ENCODE measurements around the gene PIK3CA. TPM values are rescaled to one million over a fixed set of nuclear protein-coding genes. Genes with fewer than 3 reads are reported as not detected.

PIK3CA gene
- total RNA-seq, 1 experiment from 2014 or later, result 22.7 TPM

DNA sequence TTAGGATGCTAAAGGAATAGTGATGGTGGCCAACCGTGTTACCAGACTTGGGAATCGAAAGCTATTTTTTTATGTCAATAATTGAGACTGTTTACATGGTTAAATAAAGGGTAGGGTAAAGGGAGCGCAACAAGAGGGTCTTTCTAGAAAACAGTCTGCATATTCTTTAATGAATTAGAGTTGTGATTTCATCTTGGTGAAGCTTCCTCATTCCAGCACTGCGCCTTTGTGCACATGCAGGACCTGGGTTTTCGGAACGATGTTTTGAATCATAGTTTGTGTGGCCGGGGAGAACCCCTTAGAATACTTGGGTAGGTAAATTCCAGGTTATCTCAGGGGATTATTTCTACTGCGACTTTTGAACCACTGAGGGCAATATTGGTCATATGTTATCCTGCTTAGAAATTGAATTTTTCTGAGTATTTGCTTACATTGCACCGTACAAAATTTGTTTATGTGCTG lies 1.3 kb downstream of the PIK3CA start:
- peak; percentile 70 for DNase-seq
- peak overlapping the region; percentile 73; the same call in 1 of the 2 replicates for H2AFZ ChIP-seq (ENCODE audit: low read length)
- H3K79me2 ChIP-seq (ENCODE audit: low read length), result peaks cover 58% of the 10 kb centered on the region
- no peaks in the 10 kb centered on the region for H3K9me2 ChIP-seq (replicated peaks; ENCODE audit: insufficient read depth, low read length)
- H3K4me3 ChIP-seq (ENCODE audit: low read length), result peak overlapping the region; percentile 71
- H3K36me3 ChIP-seq (ENCODE audit: insufficient read depth, low read length), result no peaks in the 10 kb centered on the region
- no peaks in the 10 kb centered on the region; the same call in 1 of the 2 replicates for H3K27me3 ChIP-seq (ENCODE audit: low read length)
- H3K9me3 ChIP-seq (ENCODE audit: low read length), result no peaks in the 10 kb centered on the region
- H3K9ac ChIP-seq (ENCODE audit: low read length), result peak overlapping the region; percentile 90
- H3K4me1 ChIP-seq (ENCODE audit: low read length), result peaks cover 22% of the 10 kb centered on the region
- H4K20me1 ChIP-seq (ENCODE audit: insufficient read depth, low read depth, low read length), result peaks cover 37% of the 10 kb centered on the region
- H3K4me2 ChIP-seq (ENCODE audit: low read depth, low read length, poor library complexity, severe bottlenecking), result peak overlapping the region; percentile 100
- no peak overlapping the region for H3K27ac ChIP-seq (ENCODE audit: low read length)

DNA sequence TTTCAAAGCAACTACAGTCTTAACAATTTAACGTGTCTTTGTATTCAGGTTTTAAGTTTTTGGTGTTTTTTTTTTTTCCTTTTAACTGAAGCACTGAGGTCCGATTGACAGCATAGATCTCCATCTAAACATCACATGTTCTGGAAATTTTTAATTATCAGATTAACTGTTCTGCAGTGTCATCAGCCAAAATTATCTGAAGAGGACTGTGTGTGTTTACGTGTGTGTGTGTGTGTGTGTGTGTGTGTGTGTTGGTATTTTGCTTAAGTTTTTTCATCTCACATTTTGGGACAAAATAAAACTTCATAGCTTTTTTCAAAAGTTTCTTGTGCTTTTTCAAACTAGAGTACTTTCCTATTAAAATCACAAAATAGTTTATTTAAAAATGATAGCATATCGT lies 1.8 kb downstream of the PIK3CA start:
- peaks cover 60% of the 10 kb centered on the region for H3K79me2 ChIP-seq (ENCODE audit: low read length)
- no peaks in the 10 kb centered on the region for H3K9me2 ChIP-seq (replicated peaks; ENCODE audit: insufficient read depth, low read length)
- H3K9ac ChIP-seq (ENCODE audit: low read length), result peak overlapping the region; percentile 90
- H3K4me1 ChIP-seq (ENCODE audit: low read length), result peaks cover 22% of the 10 kb centered on the region
- no peak overlapping the region for H3K27ac ChIP-seq (ENCODE audit: low read length)
- no peaks in the 10 kb centered on the region for H3K36me3 ChIP-seq (ENCODE audit: insufficient read depth, low read length)
- DNase-seq, result no peak
- H3K4me3 ChIP-seq (ENCODE audit: low read length), result peak overlapping the region; percentile 71
- no peak overlapping the region for H2AFZ ChIP-seq (ENCODE audit: low read length)
- no peaks in the 10 kb centered on the region for H3K9me3 ChIP-seq (ENCODE audit: low read length)
- H4K20me1 ChIP-seq (ENCODE audit: insufficient read depth, low read depth, low read length), result peaks cover 37% of the 10 kb centered on the region
- H3K4me2 ChIP-seq (ENCODE audit: low read depth, low read length, poor library complexity, severe bottlenecking), result peak overlapping the region; percentile 100
- H3K27me3 ChIP-seq (ENCODE audit: low read length), result no peaks in the 10 kb centered on the region; the same call in 1 of the 2 replicates

- H3K4me1 ChIP-seq (ENCODE audit: low read length), result peaks cover 22% of the 10 kb centered on the region
- peaks cover 65% of the 10 kb centered on the region for H3K79me2 ChIP-seq (ENCODE audit: low read length)
- DNase-seq, result no peak
- no peaks in the 10 kb centered on the region for H3K9me2 ChIP-seq (replicated peaks; ENCODE audit: insufficient read depth, low read length)
- no peak overlapping the region for H3K9ac ChIP-seq (ENCODE audit: low read length)
- H3K4me3 ChIP-seq (ENCODE audit: low read length), result no peak overlapping the region
- peak overlapping the region; percentile 100 for H3K4me2 ChIP-seq (ENCODE audit: low read depth, low read length, poor library complexity, severe bottlenecking)
- no peaks in the 10 kb centered on the region for H3K36me3 ChIP-seq (ENCODE audit: insufficient read depth, low read length)
- no peak overlapping the region for H2AFZ ChIP-seq (ENCODE audit: low read length)
- no peaks in the 10 kb centered on the region; the same call in 1 of the 2 replicates for H3K27me3 ChIP-seq (ENCODE audit: low read length)
- H3K27ac ChIP-seq (ENCODE audit: low read length), result no peak overlapping the region
- H4K20me1 ChIP-seq (ENCODE audit: insufficient read depth, low read depth, low read length), result peaks cover 37% of the 10 kb centered on the region
- no peaks in the 10 kb centered on the region for H3K9me3 ChIP-seq (ENCODE audit: low read length)
Observed at GRCh38 chr3:179150610-179151009, 2.5 kb downstream of the PIK3CA start.

GRCh38 chr3:179151474-179151873 lies 3.3 kb downstream of the PIK3CA start:
- H4K20me1 ChIP-seq (ENCODE audit: insufficient read depth, low read depth, low read length), result peaks cover 37% of the 10 kb centered on the region
- no peak for DNase-seq
- H3K36me3 ChIP-seq (ENCODE audit: insufficient read depth, low read length), result no peaks in the 10 kb centered on the region
- H3K79me2 ChIP-seq (ENCODE audit: low read length), result peaks cover 74% of the 10 kb centered on the region
- no peaks in the 10 kb centered on the region; the same call in 1 of the 2 replicates for H3K27me3 ChIP-seq (ENCODE audit: low read length)
- no peak overlapping the region for H3K9ac ChIP-seq (ENCODE audit: low read length)
- no peak overlapping the region for H3K4me2 ChIP-seq (ENCODE audit: low read depth, low read length, poor library complexity, severe bottlenecking)
- H3K9me3 ChIP-seq (ENCODE audit: low read length), result no peaks in the 10 kb centered on the region
- no peak overlapping the region for H3K27ac ChIP-seq (ENCODE audit: low read length)
- no peak overlapping the region for H2AFZ ChIP-seq (ENCODE audit: low read length)
- no peak overlapping the region for H3K4me3 ChIP-seq (ENCODE audit: low read length)
- H3K4me1 ChIP-seq (ENCODE audit: low read length), result peaks cover 22% of the 10 kb centered on the region
- no peaks in the 10 kb centered on the region for H3K9me2 ChIP-seq (replicated peaks; ENCODE audit: insufficient read depth, low read length)

- no peaks in the 10 kb centered on the region for H3K4me1 ChIP-seq (ENCODE audit: low read length)
- H4K20me1 ChIP-seq (ENCODE audit: insufficient read depth, low read depth, low read length), result peaks cover 37% of the 10 kb centered on the region
- H3K27ac ChIP-seq (ENCODE audit: low read length), result no peak overlapping the region
- no peak overlapping the region for H2AFZ ChIP-seq (ENCODE audit: low read length)
- no peaks in the 10 kb centered on the region for H3K9me3 ChIP-seq (ENCODE audit: low read length)
- no peaks in the 10 kb centered on the region; the same call in 1 of the 2 replicates for H3K27me3 ChIP-seq (ENCODE audit: low read length)
- no peak overlapping the region for H3K4me3 ChIP-seq (ENCODE audit: low read length)
- no peak overlapping the region for H3K9ac ChIP-seq (ENCODE audit: low read length)
- H3K36me3 ChIP-seq (ENCODE audit: insufficient read depth, low read length), result no peaks in the 10 kb centered on the region
- peaks cover 92% of the 10 kb centered on the region for H3K79me2 ChIP-seq (ENCODE audit: low read length)
- no peak for DNase-seq
- no peak overlapping the region for H3K4me2 ChIP-seq (ENCODE audit: low read depth, low read length, poor library complexity, severe bottlenecking)
- H3K9me2 ChIP-seq (replicated peaks; ENCODE audit: insufficient read depth, low read length), result no peaks in the 10 kb centered on the region
Observed at GRCh38 chr3:179156170-179156569, 8.0 kb downstream of the PIK3CA start.

DNA sequence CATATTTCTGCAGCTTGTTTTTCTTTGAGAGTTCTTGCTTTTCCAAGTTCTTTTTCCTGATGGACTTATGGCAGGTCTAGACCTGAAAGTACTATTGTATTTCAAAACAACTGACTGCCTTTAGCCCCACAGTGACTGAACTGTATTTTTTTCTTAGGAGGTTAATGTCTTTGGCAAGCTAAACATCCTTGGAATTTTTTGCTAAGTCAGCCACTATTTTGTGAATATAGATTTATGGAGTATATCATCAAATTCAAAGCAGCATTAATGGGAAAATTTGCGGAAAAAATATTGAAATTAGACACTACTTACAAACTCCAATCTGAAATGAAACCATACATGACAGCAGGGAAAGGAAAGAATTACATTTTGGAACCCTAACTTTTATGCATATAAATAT lies 8.6 kb downstream of the PIK3CA start:
- Histone ChIP-seq H3K4me2 (ENCODE audit: low read depth, low read length, poor library complexity, severe bottlenecking) (no peak overlapping the region), H3K36me3 (ENCODE audit: insufficient read depth, low read length) (no peaks in the 10 kb centered on the region), H3K27ac (ENCODE audit: low read length) (no peak overlapping the region), H3K79me2 (ENCODE audit: low read length) (peaks cover 86% of the 10 kb centered on the region), H3K9me2 (replicated peaks; ENCODE audit: insufficient read depth, low read length) (no peaks in the 10 kb centered on the region), H3K27me3 (ENCODE audit: low read length) (no peaks in the 10 kb centered on the region), H3K4me1 (ENCODE audit: low read length) (no peaks in the 10 kb centered on the region), H3K9me3 (ENCODE audit: low read length) (no peaks in the 10 kb centered on the region), H3K4me3 (ENCODE audit: low read length) (no peak overlapping the region), H4K20me1 (ENCODE audit: insufficient read depth, low read depth, low read length) (peaks cover 31% of the 10 kb centered on the region), H2AFZ (ENCODE audit: low read length) (no peak overlapping the region), H3K9ac (ENCODE audit: low read length) (no peak overlapping the region)
- DNase-seq, result no peak

- Histone ChIP-seq H3K4me1 (ENCODE audit: low read length) (peaks cover 5% of the 10 kb centered on the region), H3K9ac (ENCODE audit: low read length) (no peak overlapping the region), H4K20me1 (ENCODE audit: insufficient read depth, low read depth, low read length) (peaks cover 20% of the 10 kb centered on the region), H3K4me3 (ENCODE audit: low read length) (no peak overlapping the region), H3K27ac (ENCODE audit: low read length) (no peak overlapping the region), H3K36me3 (ENCODE audit: insufficient read depth, low read length) (no peaks in the 10 kb centered on the region), H3K9me3 (ENCODE audit: low read length) (no peaks in the 10 kb centered on the region), H3K27me3 (ENCODE audit: low read length) (no peaks in the 10 kb centered on the region), H3K79me2 (ENCODE audit: low read length) (peaks cover 78% of the 10 kb centered on the region), H3K4me2 (ENCODE audit: low read depth, low read length, poor library complexity, severe bottlenecking) (no peak overlapping the region), H3K9me2 (replicated peaks; ENCODE audit: insufficient read depth, low read length) (no peaks in the 10 kb centered on the region), H2AFZ (ENCODE audit: low read length) (no peak overlapping the region)
- no peak for DNase-seq
Observed at GRCh38 chr3:179158336-179159039, 10.3 kb downstream of the PIK3CA start.

- no peak for DNase-seq
- Histone ChIP-seq H3K4me2 (ENCODE audit: low read depth, low read length, poor library complexity, severe bottlenecking) (no peak overlapping the region), H3K27ac (ENCODE audit: low read length) (no peak overlapping the region), H3K4me3 (ENCODE audit: low read length) (no peak overlapping the region), H3K79me2 (ENCODE audit: low read length) (peaks cover 45% of the 10 kb centered on the region), H3K27me3 (ENCODE audit: low read length) (no peaks in the 10 kb centered on the region), H3K9me3 (ENCODE audit: low read length) (no peaks in the 10 kb centered on the region), H4K20me1 (ENCODE audit: insufficient read depth, low read depth, low read length) (0 out of 2 replicates have a peak, but pooled peaks cover 6% of the 10 kb centered on the region), H3K36me3 (ENCODE audit: insufficient read depth, low read length) (no peaks in the 10 kb centered on the region), H3K4me1 (ENCODE audit: low read length) (peaks cover 46% of the 10 kb centered on the region), H3K9me2 (replicated peaks; ENCODE audit: insufficient read depth, low read length) (no peaks in the 10 kb centered on the region), H3K9ac (ENCODE audit: low read length) (no peak overlapping the region), H2AFZ (ENCODE audit: low read length) (no peak overlapping the region)
Observed at GRCh38 chr3:179163503-179163902, 15.3 kb downstream of the PIK3CA start.

All from Karpas-422 (cell line).